ENCODE data around the gene STARD13. TPM values are rescaled to one million over a fixed set of nuclear protein-coding genes. Genes with fewer than 3 reads are reported as not detected.

STARD13 gene
- total RNA-seq, 1 donor, result 11.0 TPM

- DNase-seq (ENCODE audit: low read depth), result no peak
- no peak for TF ChIP-seq CTCF (IDR thresholded peaks at IDR 0.05; ENCODE audit: insufficient read depth, low read length)
- no peak overlapping the region for H3K4me3 ChIP-seq (ENCODE audit: low read depth, low read length)
Observed at GRCh38 chr13:33278913-33279312, 6.6 kb downstream of the STARD13 start.

- H3K4me3 ChIP-seq (ENCODE audit: low read depth, low read length), result no peak overlapping the region
- no peak for TF ChIP-seq CTCF (IDR thresholded peaks at IDR 0.05; ENCODE audit: insufficient read depth, low read length)
- DNase-seq (ENCODE audit: low read depth), result peak; percentile 78
Observed at GRCh38 chr13:33277946-33278345, 7.6 kb downstream of the STARD13 start.

- DNase-seq (ENCODE audit: low read depth), result no peak
- TF ChIP-seq CTCF (IDR thresholded peaks at IDR 0.05; ENCODE audit: insufficient read depth, low read length), result no peak
- no peak overlapping the region for H3K4me3 ChIP-seq (ENCODE audit: low read depth, low read length)
Observed at GRCh38 chr13:33277037-33277740, 8.4 kb downstream of the STARD13 start.

- peak; percentile 86 for DNase-seq (ENCODE audit: low read depth)
- no peak overlapping the region for H3K4me3 ChIP-seq (ENCODE audit: low read depth, low read length)
- no peak for TF ChIP-seq CTCF (IDR thresholded peaks at IDR 0.05; ENCODE audit: insufficient read depth, low read length)
Observed at GRCh38 chr13:33276570-33276969, 9.0 kb downstream of the STARD13 start.

- peak; percentile 93 for DNase-seq (ENCODE audit: low read depth)
- TF ChIP-seq CTCF (IDR thresholded peaks at IDR 0.05; ENCODE audit: insufficient read depth, low read length), result no peak
- H3K4me3 ChIP-seq (ENCODE audit: low read depth, low read length), result no peak overlapping the region
Observed at GRCh38 chr13:33275916-33276315, 9.6 kb downstream of the STARD13 start.

GRCh38 chr13:33274264-33274663 lies 11.3 kb downstream of the STARD13 start:
- no peak overlapping the region for H3K4me3 ChIP-seq (ENCODE audit: low read depth, low read length)
- DNase-seq (ENCODE audit: low read depth), result no peak
- no peak for TF ChIP-seq CTCF (IDR thresholded peaks at IDR 0.05; ENCODE audit: insufficient read depth, low read length)

Data from fibroblast of the aortic adventitia (primary cell).